ENCODE data around the gene TTC19.

DNA sequence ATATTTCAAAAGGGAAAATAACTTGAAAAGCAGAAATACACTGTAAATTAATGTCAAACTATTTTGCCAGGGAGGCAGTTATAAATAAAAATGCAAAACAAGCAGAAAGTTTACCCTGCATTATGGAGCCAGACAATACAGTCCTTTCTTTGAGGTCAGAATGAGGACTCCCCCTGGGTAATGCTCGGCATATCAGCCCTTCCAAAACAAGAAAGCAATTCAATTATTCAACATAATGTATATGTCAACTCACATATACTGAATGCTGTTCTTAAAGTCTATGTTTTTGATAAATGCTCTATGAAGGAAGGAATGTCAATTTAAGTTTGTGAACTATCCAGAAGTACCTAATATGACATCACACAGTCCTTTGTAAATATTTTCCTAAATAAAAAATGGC, 72.4 kb downstream of the TTC19 start:
- TF ChIP-seq POLR2A (IDR thresholded peaks at IDR 0.05): no peak
- TF ChIP-seq, protein P1, sequence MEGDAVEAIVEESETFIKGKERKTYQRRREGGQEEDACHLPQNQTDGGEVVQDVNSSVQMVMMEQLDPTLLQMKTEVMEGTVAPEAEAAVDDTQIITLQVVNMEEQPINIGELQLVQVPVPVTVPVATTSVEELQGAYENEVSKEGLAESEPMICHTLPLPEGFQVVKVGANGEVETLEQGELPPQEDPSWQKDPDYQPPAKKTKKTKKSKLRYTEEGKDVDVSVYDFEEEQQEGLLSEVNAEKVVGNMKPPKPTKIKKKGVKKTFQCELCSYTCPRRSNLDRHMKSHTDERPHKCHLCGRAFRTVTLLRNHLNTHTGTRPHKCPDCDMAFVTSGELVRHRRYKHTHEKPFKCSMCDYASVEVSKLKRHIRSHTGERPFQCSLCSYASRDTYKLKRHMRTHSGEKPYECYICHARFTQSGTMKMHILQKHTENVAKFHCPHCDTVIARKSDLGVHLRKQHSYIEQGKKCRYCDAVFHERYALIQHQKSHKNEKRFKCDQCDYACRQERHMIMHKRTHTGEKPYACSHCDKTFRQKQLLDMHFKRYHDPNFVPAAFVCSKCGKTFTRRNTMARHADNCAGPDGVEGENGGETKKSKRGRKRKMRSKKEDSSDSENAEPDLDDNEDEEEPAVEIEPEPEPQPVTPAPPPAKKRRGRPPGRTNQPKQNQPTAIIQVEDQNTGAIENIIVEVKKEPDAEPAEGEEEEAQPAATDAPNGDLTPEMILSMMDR (IDR thresholded peaks at IDR 0.05): no peak
- TF ChIP-seq POLR2AphosphoS5 (IDR thresholded peaks at IDR 0.05): no peak
- no peak for TF ChIP-seq EP300 (IDR thresholded peaks at IDR 0.05)
